ENCODE measurements around the gene FNBP1.

FNBP1 gene

DNA sequence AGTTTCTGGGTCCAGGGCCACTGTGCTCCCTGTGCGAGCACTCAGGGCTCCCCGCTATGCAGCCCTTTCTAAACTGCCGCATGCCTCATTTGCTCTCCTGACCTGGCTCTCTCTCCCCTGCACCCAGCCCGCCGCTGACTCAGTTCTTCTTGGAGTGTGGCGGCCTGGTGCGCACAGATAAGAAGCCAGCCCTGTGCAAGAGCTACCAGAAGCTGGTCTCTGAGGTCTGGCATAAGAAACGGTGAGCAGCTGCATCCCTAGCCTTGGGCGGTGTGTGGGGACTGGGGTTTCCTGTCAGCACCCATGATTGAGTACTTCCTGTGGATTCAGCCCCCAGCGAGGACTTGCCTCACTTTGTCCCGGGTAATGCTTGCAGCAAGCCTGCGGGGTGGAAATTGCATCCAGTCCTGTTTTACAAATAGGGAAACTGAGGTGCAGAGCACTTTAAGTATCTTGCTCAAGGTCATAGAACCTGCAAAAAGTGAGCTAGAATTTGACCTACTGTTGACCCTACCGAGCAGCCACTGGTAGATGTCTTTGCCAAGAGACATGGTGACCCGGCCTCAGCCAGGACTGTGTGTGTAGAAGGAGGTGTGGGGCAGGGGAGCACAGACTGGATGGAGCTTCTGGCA, 179.8 kb downstream of the FNBP1 start:
- DNase-seq (ENCODE audit: low read depth in 3 of 3, low spot score in 1 of 3): peak; percentile 23 to 43 (median 32)

DNA sequence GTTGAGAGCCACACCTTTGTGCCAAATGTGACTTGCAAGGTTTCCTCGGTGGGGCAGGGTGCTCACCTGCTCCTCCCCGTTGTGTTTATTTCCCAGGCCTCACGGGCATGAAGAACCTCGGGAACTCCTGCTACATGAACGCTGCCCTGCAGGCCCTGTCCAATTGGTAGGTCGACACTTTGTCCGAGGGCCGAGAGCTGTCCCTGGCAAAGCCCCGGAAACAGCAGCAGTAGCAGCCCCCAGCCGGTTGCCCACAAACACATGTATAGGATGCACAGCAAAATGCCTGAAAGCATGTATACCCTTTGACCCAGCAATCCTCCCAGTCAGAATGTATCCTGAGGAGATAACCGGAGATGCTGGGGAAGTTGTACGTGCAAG, 181.6 kb downstream of the FNBP1 start:
- DNase-seq (ENCODE audit: low read depth in 3 of 3, low spot score in 1 of 3): no peak

DNA sequence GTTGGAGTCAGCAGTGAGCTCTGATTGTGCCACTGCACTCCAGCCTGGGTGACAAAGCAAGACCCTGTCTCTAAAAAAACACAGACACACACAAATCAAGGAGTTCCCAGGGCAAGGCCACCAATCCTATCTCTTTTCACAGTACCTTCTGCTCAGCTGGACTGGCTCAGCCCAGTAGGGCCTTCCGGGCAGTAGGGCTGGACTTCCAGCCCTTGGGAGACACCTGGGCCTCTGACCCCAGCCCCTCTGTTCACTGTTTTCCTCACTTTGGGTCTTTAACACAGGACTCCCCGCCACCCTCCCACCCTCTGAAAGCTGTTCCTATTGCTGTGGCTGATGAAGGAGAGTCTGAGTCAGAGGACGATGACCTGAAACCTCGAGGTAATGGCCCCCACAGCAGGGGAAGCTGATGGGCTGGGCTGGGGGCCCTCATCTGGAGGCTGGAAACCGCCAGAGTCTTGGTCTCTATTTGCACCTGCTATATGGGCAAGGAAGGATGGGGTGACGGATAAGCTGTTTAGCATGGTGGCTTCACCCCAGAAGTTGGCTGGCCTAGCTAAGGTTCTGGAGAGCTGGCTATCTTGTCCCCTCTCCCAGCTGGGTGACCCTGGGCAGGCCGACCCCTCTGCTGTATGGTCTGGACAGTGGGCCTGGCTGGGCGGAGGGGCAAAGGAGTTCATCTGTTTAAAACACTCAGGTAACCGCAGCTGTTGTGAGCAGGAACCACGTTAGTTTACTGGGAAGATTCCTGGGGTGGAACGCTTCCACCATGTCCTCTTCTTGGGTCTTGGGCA, 182.1 kb downstream of the FNBP1 start:
- no peak for DNase-seq (ENCODE audit: low read depth in 3 of 3, low spot score in 1 of 3)

DNA sequence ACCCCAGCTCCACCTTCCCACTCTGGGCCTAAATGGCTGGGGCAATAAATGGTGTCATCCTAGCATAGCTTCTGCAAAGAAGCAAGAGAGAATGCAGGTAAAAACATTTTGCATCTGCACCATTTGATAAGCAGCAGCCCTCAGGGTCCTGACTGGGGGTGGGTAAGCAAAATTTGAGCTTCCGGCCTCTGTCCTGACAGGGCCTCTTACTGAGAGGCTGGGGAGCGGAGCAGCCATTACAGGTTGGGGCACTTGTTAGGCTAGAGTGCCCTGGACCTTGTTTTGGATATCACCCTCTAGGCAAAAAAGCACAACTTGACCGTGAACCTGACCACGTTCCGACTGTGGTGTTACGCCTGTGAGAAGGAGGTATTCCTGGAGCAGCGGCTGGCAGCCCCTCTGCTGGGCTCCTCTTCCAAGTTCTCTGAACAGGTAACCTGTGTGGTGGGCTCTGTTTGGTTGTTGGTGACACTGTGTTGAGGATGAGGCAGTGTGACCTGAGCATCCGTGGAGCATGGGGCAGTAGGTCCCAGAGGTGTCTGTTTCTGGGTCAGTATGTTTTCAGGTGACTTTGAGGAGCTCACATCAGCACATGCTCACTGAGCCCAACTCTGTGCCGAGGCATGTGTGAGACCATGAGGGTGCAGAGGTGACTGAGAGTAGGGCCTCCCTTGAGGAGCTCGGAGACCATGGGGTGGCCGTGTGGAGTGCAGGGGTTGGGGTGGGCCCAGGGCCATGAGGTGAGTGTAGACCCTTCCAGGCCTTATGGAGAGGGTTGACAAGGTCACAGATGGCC, 184.6 kb downstream of the FNBP1 start:
- DNase-seq (ENCODE audit: low read depth in 3 of 3, low spot score in 1 of 3): no peak

DNA sequence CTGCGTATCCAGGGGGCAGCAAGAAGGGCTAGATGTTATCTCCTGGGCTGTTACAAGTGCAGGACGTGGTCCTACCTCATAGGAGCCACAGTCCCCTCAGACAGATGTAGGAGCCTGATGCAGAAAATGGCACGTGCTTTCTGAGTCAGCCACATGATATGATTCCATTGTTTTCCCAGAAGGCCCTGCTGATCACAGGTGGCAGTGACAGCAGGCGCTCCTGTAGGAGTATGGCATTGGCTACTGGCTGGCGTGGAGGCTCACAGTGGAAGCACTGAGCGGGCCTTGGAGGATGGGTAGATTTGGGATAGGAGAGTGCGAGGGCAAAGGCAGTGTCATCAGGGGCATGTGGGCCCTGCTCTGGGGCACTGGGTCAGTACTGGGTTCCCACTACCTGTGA, 185.8 kb downstream of the FNBP1 start:
- DNase-seq (ENCODE audit: low read depth in 3 of 3, low spot score in 1 of 3): no peak

DNA sequence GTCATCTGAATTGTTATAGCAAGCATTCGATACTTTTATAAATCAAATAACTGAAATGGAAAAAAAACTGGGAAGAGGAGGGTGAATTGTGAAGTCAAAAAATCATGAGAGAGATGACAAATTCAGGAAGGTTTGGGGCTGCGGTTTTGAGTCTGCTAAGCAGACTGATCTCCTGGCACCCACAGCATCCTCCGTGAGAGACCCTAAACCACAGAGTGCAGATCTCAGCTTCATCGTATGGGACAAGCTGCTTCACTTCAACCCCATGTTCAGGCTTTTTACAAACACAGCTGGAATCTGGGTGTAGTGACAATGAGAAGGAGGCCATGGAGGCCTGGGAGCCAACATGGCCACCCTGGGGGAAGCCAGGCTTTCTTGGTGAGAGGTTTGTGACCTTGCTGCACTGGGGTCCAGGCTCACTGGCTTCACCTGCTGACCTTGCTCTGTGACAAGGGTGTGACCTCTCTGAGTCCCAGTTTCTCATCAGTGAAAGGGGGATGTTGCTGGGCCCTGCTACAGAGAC, 188.3 kb downstream of the FNBP1 start:
- no peak for DNase-seq (ENCODE audit: low read depth in 3 of 3, low spot score in 1 of 3)

DNA sequence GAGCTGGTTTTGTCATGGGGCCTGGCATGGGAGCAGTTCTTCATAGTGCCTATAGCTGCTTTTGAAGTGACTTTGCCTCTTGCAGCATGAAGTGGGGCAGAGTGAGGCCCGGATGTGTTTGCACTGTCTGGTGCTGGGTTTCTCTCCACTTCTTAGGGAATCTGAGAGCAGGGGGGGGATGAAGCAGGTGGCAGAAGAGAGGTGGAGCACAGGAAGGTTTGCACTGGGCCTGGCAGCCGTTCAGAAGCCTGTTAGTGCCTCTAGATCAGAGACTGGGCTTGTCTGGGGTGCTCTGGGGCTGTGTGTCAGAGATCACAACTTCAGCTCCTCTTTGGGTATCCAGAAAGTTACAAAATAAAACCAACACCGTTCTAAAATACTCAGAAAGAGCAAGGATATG, 189.4 kb downstream of the FNBP1 start:
- no peak for DNase-seq (ENCODE audit: low read depth in 3 of 3, low spot score in 1 of 3)

DNA sequence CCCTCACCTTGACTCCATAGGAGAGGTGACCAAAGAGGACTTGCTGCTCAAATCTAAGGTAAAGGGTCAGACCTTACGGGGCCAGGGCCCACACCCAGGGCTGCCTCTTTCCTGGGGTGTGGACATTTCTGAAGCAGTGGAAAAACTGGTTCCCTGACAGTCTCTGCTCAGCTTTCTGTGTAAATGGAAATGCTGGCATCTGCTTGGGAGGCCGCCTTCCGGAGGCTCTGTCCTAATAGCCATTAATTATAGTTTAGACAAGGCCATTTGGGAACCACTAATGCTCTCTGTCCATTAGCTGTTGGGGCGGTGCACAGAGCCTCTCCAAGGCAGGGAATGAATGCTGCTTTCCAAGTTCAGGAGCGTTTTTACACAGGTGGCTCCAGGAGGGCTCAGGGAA, 190.4 kb downstream of the FNBP1 start:
- no peak for DNase-seq (ENCODE audit: low read depth in 3 of 3, low spot score in 1 of 3)

DNA sequence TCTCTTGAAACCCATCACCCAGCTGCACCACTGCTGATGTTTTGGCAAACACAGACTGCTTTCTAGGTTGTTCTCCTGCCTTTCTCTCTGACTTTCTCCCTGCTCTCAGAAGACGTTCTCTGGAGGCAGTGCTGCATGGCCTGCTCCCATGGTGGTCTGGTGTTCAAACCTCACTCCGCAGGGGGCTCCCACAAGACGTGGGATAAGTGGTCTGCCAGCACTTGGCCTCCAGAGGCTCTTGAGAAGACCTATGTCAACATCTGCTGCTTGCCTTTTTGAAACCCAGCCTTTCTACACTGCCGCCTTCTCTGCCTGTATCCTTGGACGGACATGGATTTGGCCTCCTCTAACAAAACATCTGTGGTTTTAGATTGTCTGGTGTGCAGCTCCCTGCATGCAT, 191.2 kb downstream of the FNBP1 start:
- no peak for DNase-seq (ENCODE audit: low read depth in 3 of 3, low spot score in 1 of 3)

DNA sequence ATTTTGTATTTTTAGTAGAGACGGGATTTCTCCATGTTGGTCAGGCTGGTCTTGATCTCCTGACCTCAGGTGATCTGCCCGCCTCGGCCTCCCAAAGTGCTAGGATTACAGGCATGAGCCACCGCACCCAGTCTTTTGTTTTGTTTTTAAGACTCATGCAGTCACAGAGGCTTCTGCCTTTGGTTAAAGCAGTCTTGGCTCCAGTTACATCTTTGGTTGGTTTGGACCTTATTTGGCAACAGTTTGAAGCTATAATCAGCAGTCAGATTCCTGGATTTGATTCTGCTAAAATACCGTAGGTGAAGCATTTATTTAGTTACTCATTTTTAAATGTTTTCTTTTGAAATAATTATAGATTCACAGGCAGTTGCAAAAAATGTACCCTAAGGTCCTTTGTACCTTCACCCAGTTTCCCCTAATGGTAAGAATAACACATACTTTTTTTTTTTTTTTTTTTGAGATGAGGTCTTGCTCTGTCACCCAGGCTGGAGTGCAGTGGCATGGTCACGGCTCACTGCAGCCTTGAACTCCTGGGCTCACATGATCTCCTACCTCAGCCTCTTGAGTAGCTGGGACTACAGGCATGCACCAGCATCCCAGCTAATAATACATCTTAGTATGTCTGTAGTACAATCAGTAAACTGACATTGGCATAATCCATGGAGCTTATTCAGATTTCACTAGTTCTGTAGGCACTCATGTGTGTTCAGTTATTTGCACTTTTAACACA, 192.0 kb downstream of the FNBP1 start:
- no peak for DNase-seq (ENCODE audit: low read depth in 3 of 3, low spot score in 1 of 3)

DNA sequence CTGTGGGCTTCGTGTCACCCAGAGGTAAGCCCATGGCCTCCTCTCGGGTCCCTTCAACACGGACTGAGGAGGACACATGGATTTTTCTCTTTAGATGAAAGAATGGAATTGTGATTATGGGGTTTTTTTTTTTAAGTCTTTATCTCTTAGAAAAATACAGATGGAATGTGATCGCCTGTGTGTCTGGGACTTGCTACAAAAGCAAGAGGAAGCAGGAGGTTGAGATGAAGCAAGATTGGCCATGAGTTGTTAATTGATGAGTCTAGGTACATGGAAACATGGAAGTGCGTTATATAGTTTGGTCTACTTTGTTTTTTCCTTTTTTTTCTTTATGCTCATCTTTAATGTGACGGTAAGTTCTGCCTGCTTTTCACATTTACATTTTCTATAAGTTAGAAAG, 193.1 kb downstream of the FNBP1 start:
- no peak for DNase-seq (ENCODE audit: low read depth in 3 of 3, low spot score in 1 of 3)

DNA sequence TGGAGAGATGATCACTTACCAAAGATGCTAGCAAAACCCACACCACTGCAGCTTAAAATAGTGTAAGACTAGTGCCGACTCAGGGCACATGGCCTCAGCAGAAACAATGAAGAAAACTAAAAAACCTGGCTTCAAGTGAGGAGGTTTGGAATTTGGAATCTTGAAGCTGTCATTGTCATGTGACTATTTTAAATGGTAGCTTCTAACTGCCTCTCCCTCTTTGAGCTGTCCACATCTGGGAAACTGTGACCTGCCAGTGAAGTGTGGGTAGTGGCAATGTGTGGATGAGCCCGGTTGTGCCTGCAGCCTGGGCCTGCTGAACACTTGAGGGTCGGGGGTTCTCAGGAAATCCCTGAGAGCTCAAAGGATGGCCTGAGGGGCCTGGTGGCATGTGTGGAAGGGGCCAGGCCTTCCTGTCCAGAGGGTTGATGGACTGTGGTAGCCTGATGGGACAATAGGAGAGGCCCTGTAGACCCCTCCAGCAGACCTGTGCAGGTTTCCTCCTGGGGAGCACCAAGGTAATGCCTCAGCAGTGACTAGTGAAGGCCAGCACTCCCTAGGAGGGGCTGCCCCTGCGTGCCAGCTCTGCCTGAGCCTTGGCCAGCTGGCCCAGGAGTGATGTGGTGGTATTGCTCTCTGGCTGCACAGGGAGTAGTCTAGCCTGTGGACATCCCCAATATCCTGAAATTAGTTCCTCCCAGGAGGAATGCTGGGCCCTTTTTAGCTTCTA, 194.1 kb downstream of the FNBP1 start:
- no peak for DNase-seq (ENCODE audit: low read depth in 3 of 3, low spot score in 1 of 3)

DNA sequence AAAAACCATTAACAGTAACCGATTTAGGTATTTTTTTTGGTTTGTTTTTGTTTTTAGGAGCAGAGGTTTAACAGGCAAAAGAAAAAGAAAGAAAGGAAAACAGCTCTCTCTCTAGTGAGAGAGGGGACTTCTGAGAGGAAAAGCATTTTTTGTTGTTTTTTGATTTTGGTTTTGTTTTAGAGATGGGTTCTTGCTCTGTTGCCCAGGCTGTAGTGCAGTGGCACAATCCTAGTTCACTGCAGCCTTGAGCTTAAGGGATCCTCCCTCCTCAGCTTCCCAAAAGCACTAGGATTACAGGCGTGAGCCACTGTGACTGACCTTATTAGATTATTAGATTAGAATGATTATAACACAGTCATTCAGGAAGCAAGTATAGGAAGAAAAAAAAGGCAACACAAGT, 197.6 kb downstream of the FNBP1 start:
- no peak for DNase-seq (ENCODE audit: low read depth in 3 of 3, low spot score in 1 of 3)

DNA sequence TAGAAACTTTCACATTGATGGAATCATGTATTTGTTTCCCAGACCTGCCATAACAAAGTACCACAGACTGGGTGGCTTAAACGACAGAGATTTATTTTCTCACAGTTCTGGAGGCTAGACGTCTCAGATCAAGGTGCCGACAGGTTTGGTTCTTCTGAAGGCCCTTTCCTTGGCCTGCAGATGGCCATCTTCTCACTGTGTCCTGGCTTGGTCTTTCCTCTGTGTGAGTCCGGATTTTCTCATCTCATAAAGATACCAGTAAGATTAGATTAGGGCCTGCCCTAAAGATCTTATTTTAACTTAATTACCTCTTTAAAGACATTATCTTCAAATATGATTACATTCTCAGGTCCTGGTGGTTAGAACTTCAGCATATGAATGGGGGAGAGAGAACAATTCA, 201.9 kb downstream of the FNBP1 start:
- DNase-seq (ENCODE audit: low read depth in 3 of 3, low spot score in 1 of 3): no peak

DNA sequence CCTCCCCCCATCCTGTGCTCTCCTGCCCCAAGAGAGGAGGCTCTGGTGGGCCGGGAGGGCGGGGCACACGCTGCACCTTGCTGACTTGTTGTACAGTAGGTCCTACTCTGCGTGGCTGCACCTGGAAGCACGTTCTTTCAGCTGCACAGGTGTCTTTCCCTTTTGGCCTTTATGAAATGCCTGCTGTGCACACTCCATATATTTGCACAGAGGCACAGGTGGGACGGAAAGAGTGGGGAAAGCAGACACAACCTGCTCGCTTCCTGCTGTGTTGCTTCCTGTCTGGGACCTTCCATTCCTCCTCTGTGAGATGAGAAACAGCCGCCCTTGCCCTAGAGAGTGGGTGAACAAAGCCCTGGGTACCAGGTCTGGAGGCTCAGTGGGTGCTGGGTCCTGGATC, 203.0 kb downstream of the FNBP1 start:
- DNase-seq (ENCODE audit: low read depth in 3 of 3, low spot score in 1 of 3): no peak

DNA sequence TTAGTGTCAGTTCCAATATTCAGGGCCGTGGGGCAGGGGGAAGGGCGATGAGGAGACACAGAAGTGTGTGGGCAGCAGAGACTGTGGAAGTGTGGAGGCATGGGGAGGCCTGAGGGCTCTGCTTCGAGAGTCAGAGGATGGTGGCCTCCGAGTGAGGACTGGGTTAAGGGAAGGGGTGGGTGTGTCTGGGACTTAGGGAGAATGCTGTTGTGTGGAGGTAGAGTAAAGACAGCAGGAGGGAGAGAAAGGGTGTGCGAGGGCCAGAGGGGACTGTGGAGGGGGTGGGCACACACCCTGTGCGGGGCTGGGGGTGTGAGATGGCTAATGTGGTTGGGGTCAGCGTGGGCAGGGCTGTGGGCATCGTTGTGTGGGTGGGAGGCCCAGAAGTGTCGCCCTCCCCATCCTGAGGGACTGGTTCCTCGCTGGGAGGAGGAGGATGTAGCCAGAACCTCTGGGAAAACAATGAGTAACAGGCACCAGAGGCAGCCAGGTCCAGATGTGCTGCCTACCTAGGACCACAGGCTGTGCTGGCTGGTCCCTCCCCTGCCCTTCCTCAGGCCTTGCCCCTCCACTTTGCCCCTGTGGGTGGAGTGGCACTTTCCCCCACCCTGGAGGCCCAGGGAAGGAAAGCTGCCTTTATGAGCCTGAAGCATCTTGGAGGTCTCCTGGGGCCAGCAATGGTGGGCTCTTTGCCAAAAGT, 203.5 kb downstream of the FNBP1 start:
- no peak for DNase-seq (ENCODE audit: low read depth in 3 of 3, low spot score in 1 of 3)

DNA sequence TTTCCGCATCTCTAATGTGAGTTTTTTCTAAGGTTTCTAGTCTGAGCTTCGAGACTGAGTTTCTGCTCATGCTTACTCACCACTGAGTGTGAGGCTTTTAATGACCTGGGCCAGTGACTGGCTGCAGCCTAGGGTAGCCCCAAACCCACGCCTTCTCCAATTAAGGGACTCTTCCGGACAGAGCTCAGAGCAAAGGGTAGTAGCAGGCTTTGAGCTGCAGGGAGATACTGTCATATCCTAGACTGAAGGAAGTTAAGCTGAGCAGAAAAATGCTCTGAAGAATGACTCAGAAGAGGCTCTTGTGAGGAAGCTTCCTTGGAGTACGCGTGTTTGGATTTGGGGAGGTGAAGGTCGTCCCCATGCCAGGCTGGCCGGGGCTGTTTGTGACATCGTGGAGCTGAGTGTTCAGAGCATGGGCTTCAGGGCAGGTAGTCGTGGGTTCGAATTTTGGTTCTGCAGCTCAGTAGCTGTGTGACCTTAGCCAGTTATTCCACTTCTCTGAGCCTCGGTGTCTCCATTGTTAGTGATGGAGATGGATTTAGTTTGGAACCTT, 204.2 kb downstream of the FNBP1 start:
- DNase-seq (ENCODE audit: low read depth in 3 of 3, low spot score in 1 of 3): no peak

All from stimulated activated CD4-positive, alpha-beta T cell treated with anti-CD3 and anti-CD28 coated beads, TNF-alpha, amount 100 ng/mL, for 1 hour (primary cell).